GM23248 (cell line): ENCODE results near the gene NAPSA. TPM values are rescaled to one million over a fixed set of nuclear protein-coding genes. Genes with fewer than 3 reads are reported as not detected.
"Not testable (repeated sequence)": the region's sequence is repeated elsewhere in the genome, so short reads cannot be mapped to it uniquely, and the experiment has no call there.

Source experiments
- DNase-seq: peaks from one replicate; pipeline ENCODE4 v3.0.0-alpha.2; 2015
- H2AFZ ChIP-seq: fragments of 200-600 bp; sonication (generic); 2 replicates; pipeline ENCODE4 v1.6.1; 2016; ENCODE audit warnings: antibody characterized with exemption
- H3F3A ChIP-seq: fragments of 200-600 bp; sonication (generic); 2 replicates; pipeline ENCODE4 v1.6.1; 2016; ENCODE audit warnings: mild to moderate bottlenecking, antibody characterized with exemption, mixed run types; ENCODE audit not compliant: insufficient read depth
- H3K27ac ChIP-seq: fragments of 200-600 bp; sonication (generic); 2 replicates; pipeline ENCODE4 v1.5.1; 2016; ENCODE audit warnings: mild to moderate bottlenecking
- H3K27me3 ChIP-seq: fragments of 200-600 bp; sonication (generic); replicated peaks from 2 replicates; pipeline ENCODE4 v1.6.1; 2016; ENCODE audit warnings: mild to moderate bottlenecking; ENCODE audit not compliant: insufficient read depth
- H3K36me3 ChIP-seq: fragments of 200-600 bp; sonication (generic); 2 replicates; pipeline ENCODE4 v1.6.1; 2016; ENCODE audit warnings: low read depth, mild to moderate bottlenecking
- H3K4me1 ChIP-seq: fragments of 200-600 bp; sonication (generic); 2 replicates; pipeline ENCODE4 v1.6.1; 2016; ENCODE audit warnings: mild to moderate bottlenecking; ENCODE audit not compliant: insufficient read depth
- H3K4me2 ChIP-seq: fragments of 200-600 bp; sonication (generic); one replicate; pipeline ENCODE4 v1.6.1; 2016; ENCODE audit warnings: mild to moderate bottlenecking; ENCODE audit not compliant: unreplicated experiment
- H3K4me3 ChIP-seq: fragments of 200-600 bp; sonication (generic); 2 replicates; pipeline ENCODE4 v1.5.1; 2016; ENCODE audit warnings: mild to moderate bottlenecking
- H3K79me2 ChIP-seq: fragments of 200-600 bp; sonication (generic); 2 replicates; pipeline ENCODE4 v1.6.1; 2016; ENCODE audit warnings: mild to moderate bottlenecking; ENCODE audit not compliant: insufficient read depth
- H3K9ac ChIP-seq: fragments of 200-600 bp; sonication (generic); 2 replicates; pipeline ENCODE4 v1.6.1; 2016; ENCODE audit warnings: mild to moderate bottlenecking
- H3K9me2 ChIP-seq: fragments of 200-600 bp; sonication (generic); 2 replicates; pipeline ENCODE4 v1.6.1; 2016; ENCODE audit warnings: mixed run types, mild to moderate bottlenecking, moderate library complexity; ENCODE audit not compliant: insufficient read depth
- H3K9me3 ChIP-seq: fragments of 200-600 bp; sonication (generic); one replicate; pipeline ENCODE4 v1.6.1; 2017; ENCODE audit warnings: low read depth
- H4K20me1 ChIP-seq: fragments of 200-600 bp; sonication (generic); 2 replicates; pipeline ENCODE4 v1.6.0; 2016; ENCODE audit not compliant: insufficient read depth
- EZH2 ChIP-seq: fragments of 200-600 bp; sonication (generic); IDR thresholded peaks from 2 replicates; pipeline ENCODE4 v1.6.1; 2018; ENCODE audit warnings: antibody characterized with exemption, mild to moderate bottlenecking; ENCODE audit not compliant: insufficient read depth, poor library complexity, severe bottlenecking
- EZH2phosphoT487 ChIP-seq: fragments of 200-600 bp; sonication (generic); IDR thresholded peaks from 2 replicates; pipeline ENCODE4 v1.6.1; 2018; ENCODE audit warnings: antibody characterized with exemption, moderate library complexity, mild to moderate bottlenecking, low read depth; ENCODE audit not compliant: insufficient read depth
- WGBS, 2 experiments: methylation state at CpG; one replicate each; pipeline ENCODE4 v1.1.6; 2015 to 2017; ENCODE audit warnings: low lambda C conversion rate in 2 of 2, low coverage in 1 of 2; ENCODE audit errors: missing lambda C conversion rate in 2 of 2; 5-methylcytosine and 5-hydroxymethylcytosine counted together
- in situ Hi-C: fragments of 300-500 bp; cut with MboI; formaldehyde crosslinking; loops from 2 replicates; pipeline ENCODE4 v1.15.0; 2020
- polyA plus RNA-seq: library from polyadenylated mRNA; unstranded; fragments of >200 nt; fragmentation: Nextera tagmentation; extraction: Ambion mirVana; gene quantifications from 2 replicates; pipeline ENCODE4 v1.2.1, GENCODE V29; 2016
- total RNA-seq: library from RNA; depleted of rRNA; stranded (reverse); fragments of >200 nt; shearing (Covaris generic); gene quantifications from 2 replicates; pipeline ENCODE4 v1.2.3, GENCODE V29; 2014

The NAPSA gene
- total and polyA plus RNA-seq, 2 experiments from 2014 or later: 0.15 to 0.32 TPM

DNA sequence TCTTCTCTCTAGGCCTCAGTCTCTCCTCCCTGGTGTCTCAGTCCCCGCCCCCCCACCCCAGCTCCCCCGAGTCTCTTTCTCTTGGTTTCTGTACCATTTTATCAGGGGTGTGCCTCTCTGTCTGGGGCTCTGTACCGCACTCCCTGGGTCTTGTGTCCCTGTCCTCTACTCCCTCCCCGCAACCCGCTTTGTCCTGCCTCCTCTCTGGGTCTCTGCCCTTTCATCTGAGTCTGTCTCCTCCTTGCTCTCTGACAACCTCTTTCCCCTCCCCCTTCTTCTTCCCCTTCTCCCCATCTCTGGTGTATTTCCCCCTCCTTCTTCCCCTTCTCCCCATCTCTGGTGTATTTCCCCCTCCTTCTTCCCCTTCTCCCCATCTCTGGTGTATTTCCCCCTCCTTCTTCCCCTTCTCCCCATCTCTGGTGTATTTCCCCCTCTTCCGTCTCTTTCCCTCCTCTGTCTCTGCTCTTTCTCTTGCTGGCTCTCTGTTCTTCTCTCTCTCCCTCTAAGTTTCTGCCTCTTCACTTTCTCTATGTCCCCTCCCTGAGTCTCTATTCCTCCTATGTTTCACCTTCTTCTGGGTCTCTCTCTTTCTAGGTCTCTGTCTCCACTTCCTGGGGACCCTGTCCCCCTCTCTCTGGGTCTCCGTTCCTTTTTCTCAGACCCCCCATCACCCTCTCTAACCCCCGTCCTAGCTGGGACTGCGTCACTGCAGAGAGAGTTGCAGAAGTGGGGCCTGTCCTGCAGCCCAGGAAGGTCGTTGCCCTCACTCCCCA lies 34.0 kb downstream of the NAPSA start:
- Histone ChIP-seq H3K79me2 (no peaks in the 10 kb centered on the region), H2AFZ (no peak overlapping the region), H3K4me1 (no peaks in the 10 kb centered on the region), H3K9me2 (no peaks in the 10 kb centered on the region), H3K27me3 (peaks cover 49% of the 10 kb centered on the region), H3F3A (no peaks in the 10 kb centered on the region), H3K27ac (no peak overlapping the region), H4K20me1 (no peaks in the 10 kb centered on the region), H3K36me3 (no peaks in the 10 kb centered on the region), H3K4me3 (no peak overlapping the region), H3K9ac (no peak overlapping the region), H3K4me2 (no peak overlapping the region), H3K9me3 (no peaks in the 10 kb centered on the region)
- in situ Hi-C loops: no loop called here
- TF ChIP-seq EZH2phosphoT487 (no peak), EZH2 (no peak)
- no peak for DNase-seq
- 2 to 3% methylated on average over 6 to 10 of the region's 10 CpGs for WGBS, 2 experiments

- TF ChIP-seq EZH2 (no peak), EZH2phosphoT487 (0 out of 2 replicates have a peak, but pooled peaks have one; percentile 22)
- no peak overlapping the region for H3K4me2 ChIP-seq
- WGBS, 2 experiments: 4 to 8% methylated on average over 17 to 44 of the region's 48 CpGs
- H3K4me3 ChIP-seq: no peak overlapping the region
- H3K9me3 ChIP-seq: no peaks in the 10 kb centered on the region
- H3K27me3 ChIP-seq: peaks cover 54% of the 10 kb centered on the region
- H3K79me2 ChIP-seq: no peaks in the 10 kb centered on the region
- H3F3A ChIP-seq: no peaks in the 10 kb centered on the region
- H3K27ac ChIP-seq: no peak overlapping the region
- no peak overlapping the region for H3K9ac ChIP-seq
- H2AFZ ChIP-seq: no peak overlapping the region
- no peaks in the 10 kb centered on the region for H3K9me2 ChIP-seq
- H3K36me3 ChIP-seq: no peaks in the 10 kb centered on the region
- peak; percentile 59 for DNase-seq
- H3K4me1 ChIP-seq: no peaks in the 10 kb centered on the region
- no peaks in the 10 kb centered on the region for H4K20me1 ChIP-seq
- in situ Hi-C loops: no loop called here
These were observed 34.9 kb downstream of the NAPSA start for GRCh38 chr19:50330365-50331078.

- H3K36me3 ChIP-seq, H3F3A ChIP-seq, H3K4me3 ChIP-seq, in situ Hi-C loops, H3K4me1 ChIP-seq, H3K9me3 ChIP-seq, H2AFZ ChIP-seq, H4K20me1 ChIP-seq, H3K9me2 ChIP-seq, H3K4me2 ChIP-seq, H3K9ac ChIP-seq, H3K27ac ChIP-seq, DNase-seq, H3K79me2 ChIP-seq: not testable (repeated sequence)
- 10% methylated on average over 18 of the region's 18 CpGs for WGBS, 2 experiments
- peaks cover 54% of the 10 kb centered on the region for H3K27me3 ChIP-seq
These were observed 35.5 kb downstream of the NAPSA start for GRCh38 chr19:50329926-50330294.

DNA sequence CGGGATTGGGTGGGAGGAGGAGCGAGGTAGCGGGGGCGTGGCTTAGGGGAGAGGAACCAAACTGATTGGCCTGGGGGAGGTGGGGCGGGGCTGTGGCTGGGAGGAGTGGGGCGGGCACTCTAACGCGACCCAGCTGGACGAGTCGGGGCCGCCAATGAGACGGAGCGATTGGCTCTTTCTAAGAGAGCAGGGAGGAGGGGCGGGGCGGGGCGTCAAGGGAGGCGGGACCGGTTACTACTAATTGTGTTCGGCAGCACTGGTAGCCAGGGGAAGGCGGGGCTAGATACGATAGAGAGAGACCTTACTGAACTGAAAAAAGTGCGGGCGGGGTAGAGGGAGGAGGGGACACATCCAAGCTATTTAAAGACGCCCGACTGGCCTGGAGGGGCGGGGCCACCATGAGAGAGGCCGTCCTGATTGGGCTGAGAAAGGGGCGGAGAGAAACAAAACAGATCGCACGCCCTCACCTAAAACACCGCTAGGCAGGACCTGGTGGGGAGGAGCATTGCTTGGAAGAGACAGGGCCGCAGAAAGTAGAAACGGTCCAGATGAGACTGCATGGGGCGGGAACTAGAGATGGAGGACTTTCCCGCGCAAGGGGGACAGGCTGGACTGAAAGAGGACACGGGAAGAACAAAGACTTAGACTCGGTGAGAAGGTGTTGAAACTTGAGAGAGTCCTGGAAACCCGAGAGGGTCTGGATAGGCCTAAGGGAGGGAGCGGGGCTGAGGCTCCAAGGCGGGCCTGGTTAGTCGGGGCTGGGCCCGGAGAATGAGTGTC lies 36.1 kb downstream of the NAPSA start, which contains the start of gene KCNC3:
TSS of gene KCNC3 (minus strand) at position 232 of the 780 bp plus-strand sequence. CDS start 295 bp downstream, outside the sequence.
- no peaks in the 10 kb centered on the region for H3F3A ChIP-seq
- H3K9ac ChIP-seq: no peak within 1 kb of the TSS
- peaks cover 54% of the 10 kb centered on the region for H3K27me3 ChIP-seq
- peak; percentile 95 for DNase-seq
- H3K4me2 ChIP-seq: peak within 1 kb of the TSS; percentile 77
- 5% methylated on average over 22 to 43 of the region's 43 CpGs for WGBS, 2 experiments
- peak within 1 kb of the TSS; percentile 58 for H2AFZ ChIP-seq
- H3K4me1 ChIP-seq: no peaks in the 10 kb centered on the region
- no peaks in the 10 kb centered on the region for H3K36me3 ChIP-seq
- no peaks in the 10 kb centered on the region for H3K79me2 ChIP-seq
- peak; percentile 41 for TF ChIP-seq EZH2
- TF ChIP-seq EZH2phosphoT487: no peak
- in situ Hi-C loops: no loop called here
- no peaks in the 10 kb centered on the region for H4K20me1 ChIP-seq
- H3K9me3 ChIP-seq: no peaks in the 10 kb centered on the region
- H3K9me2 ChIP-seq: no peaks in the 10 kb centered on the region
- H3K27ac ChIP-seq: no peak within 1 kb of the TSS
- H3K4me3 ChIP-seq: peak within 1 kb of the TSS; percentile 56
